K562 (cell line): Measurements from ENCODE around the gene CREB3L2. TPM values are rescaled to one million over a fixed set of nuclear protein-coding genes. Genes with fewer than 3 reads are reported as not detected.

Source experiments
- CBFA2T2 ChIP-seq: fragments of 450-650 bp; conservative IDR thresholded peaks from 2 replicates; pipeline ENCODE4 v1.6.1; 2017; ENCODE audit warnings: mild to moderate bottlenecking
- CTBP1 ChIP-seq: fragments of 450-650 bp; IDR thresholded peaks from 2 replicates; pipeline ENCODE4 v1.6.1; 2016; ENCODE audit warnings: borderline replicate concordance
- DIDO1 ChIP-seq: fragments of 450-650 bp; IDR thresholded peaks from 2 replicates; pipeline ENCODE4 v1.6.1; 2016; ENCODE audit warnings: low read depth, missing biosample characterization, missing genetic modification characterization
- ESRRB ChIP-seq: fragments of 250-450 bp; sonication (Bioruptor Pico); IDR thresholded peaks from 2 replicates; pipeline ENCODE4 v1.5.0; 2020; ENCODE audit warnings: mild to moderate bottlenecking, moderate library complexity, borderline replicate concordance
- FOXO4 ChIP-seq: fragments of 450-650 bp; formaldehyde crosslinking; IDR thresholded peaks from 2 replicates; pipeline ENCODE4 v1.4.0; 2020; ENCODE audit warnings: mild to moderate bottlenecking, moderate library complexity
- HES1 ChIP-seq: fragments of 450-650 bp; IDR thresholded peaks from 2 replicates; pipeline ENCODE4 v1.6.1; 2016; ENCODE audit warnings: low read depth, mild to moderate bottlenecking, moderate library complexity
- LCOR ChIP-seq: sonication (generic); formaldehyde crosslinking; IDR thresholded peaks from 2 replicates; pipeline ENCODE4 v1.8.0; 2022; ENCODE audit warnings: mild to moderate bottlenecking, missing genetic modification reagents
- MAFK ChIP-seq: IDR thresholded peaks from 2 replicates; pipeline ENCODE4 v1.6.1; 2011; ENCODE audit warnings: low read length, improper control_type of control experiment
- MBD2 ChIP-seq: sonication (generic); IDR thresholded peaks from 2 replicates; pipeline ENCODE4 v1.6.1; 2016; ENCODE audit warnings: low read depth, borderline replicate concordance
- NCOA2 ChIP-seq, 2 experiments: fragments of 450-650 bp; IDR thresholded peaks; 2 replicates each; pipeline ENCODE4 v1.6.1; 2018; ENCODE audit warnings: mild to moderate bottlenecking in 2 of 2, moderate library complexity in 1 of 2; ENCODE audit not compliant: partially characterized antibody in 2 of 2
- NKRF ChIP-seq: fragments of 450-650 bp; IDR thresholded peaks from 2 replicates; pipeline ENCODE4 v1.6.1; 2016; ENCODE audit warnings: borderline replicate concordance
- RBM39 ChIP-seq: fragments of 200-400 bp; formaldehyde crosslinking; optimal IDR thresholded peaks from 2 replicates; pipeline ENCODE3; 2018; ENCODE audit warnings: low read depth, low read length
- SP1 ChIP-seq: sonication (generic); formaldehyde crosslinking; IDR thresholded peaks from 2 replicates; pipeline ENCODE4 v1.8.1; 2022; ENCODE audit warnings: mild to moderate bottlenecking, missing genetic modification reagents
- SRF ChIP-seq, 2 experiments: fragments of 250-450, 450-650 bp in 1 of 2; sonication (Bioruptor Pico) in 1 of 2; sonication (generic) in 1 of 2; formaldehyde crosslinking; IDR thresholded peaks; 2 replicates each; pipeline versions ENCODE4 v1.5.0 to v1.5.1; 2020 to 2022; ENCODE audit warnings: mild to moderate bottlenecking in 1 of 2, missing genetic modification reagents in 1 of 2
- TCF3 ChIP-seq: sonication (generic); formaldehyde crosslinking; IDR thresholded peaks from 2 replicates; pipeline ENCODE4 v1.4.0; 2020; ENCODE audit warnings: mild to moderate bottlenecking, missing genetic modification reagents
- UBTF ChIP-seq, 2 experiments: IDR thresholded peaks; 2 replicates each; pipeline ENCODE4 v1.6.1; 2012; ENCODE audit warnings: improper control_type of control experiment in 2 of 2, low read depth in 2 of 2, low read length in 2 of 2, borderline replicate concordance in 1 of 2
- ZHX1 ChIP-seq: fragments of 150-350 bp; conservative IDR thresholded peaks from 2 replicates; pipeline ENCODE4 v1.6.1; 2014; ENCODE audit warnings: low read length
- ZNF507 ChIP-seq: conservative IDR thresholded peaks from 2 replicates; pipeline ENCODE4 v1.6.1; 2017; ENCODE audit warnings: missing genetic modification characterization, missing compliant biosample characterization
- polyA plus RNA-seq, 8 experiments: library from polyadenylated mRNA; depleted of rRNA in 4 of 8; stranded (reverse) in 5 of 8; unstranded in 3 of 8; fragments of >200 nt; fragmentation: Nextera tagmentation in 2 of 8; fragmentation: Illumina TruSeq in 1 of 8; extraction: Ambion mirVana in 2 of 8; extraction: Trizol in 1 of 8; gene quantifications; 2 replicates each; pipeline versions ENCODE4 v1.2.1 to v1.2.3, GENCODE V29; 2011 to 2014; ENCODE audit warnings: inconsistent platforms in 1 of 8, missing spikeins in 1 of 8
- total RNA-seq, 7 experiments: library from RNA; depleted of rRNA in 6 of 7; stranded (reverse); fragments of >200 nt in 6 of 7; fragmentation: Illumina TruSeq in 2 of 7; extraction: Trizol in 2 of 7; gene quantifications; 2 replicates each; pipeline versions ENCODE4 v1.2.1 to v1.2.3, GENCODE V29; 2011 to 2021; ENCODE audit warnings: low replicate concordance in 1 of 7

Gene CREB3L2
- total and polyA plus RNA-seq, 9 of the 15 experiments (the other 6 are each of a cell fraction or from before 2014, with no cell fraction given) = 7.1 to 45.6 (median 15.8) TPM

GRCh38 chr7:137953665-137954470, 48.0 kb downstream of the CREB3L2 start (continued):
- TF ChIP-seq RBM39 (no peak), MAFK (no peak), ESRRB (CRISPR knock-in tag) (no peak), TCF3 (peak; percentile 74), UBTF (IDR thresholded peaks at IDR 0.05; ENCODE audit: borderline replicate concordance in 1 of 2, low read depth in 2 of 2, low read length in 2 of 2) (no peak), CTBP1 (peak; percentile 47; the same call in 1 of the 2 replicates), NCOA2 (IDR thresholded peaks at IDR 0.05; ENCODE audit: partially characterized antibody in 2 of 2) (no peak), FOXO4 (CRISPR knock-in tag) (no peak), SP1 (CRISPR knock-in tag) (no peak; the same call in 1 of the 2 replicates), SRF (CRISPR knock-in tag; IDR thresholded peaks at IDR 0.05) (no peak), CBFA2T2 (peak; percentile 21; the same call in 1 of the 2 replicates), ZHX1 (no peak), LCOR (no peak), MBD2 (no peak), NKRF (0 out of 2 replicates have a peak, but pooled peaks have one; percentile 31), DIDO1 (tag) (no peak), ZNF507 (tag) (no peak), HES1 (0 out of 2 replicates have a peak, but pooled peaks have one; percentile 15)
